Sciatic nerve (tissue), 2 donors: ENCODE data around the gene ANXA6. TPM values are rescaled to one million over a fixed set of nuclear protein-coding genes. Genes with fewer than 3 reads are reported as not detected.

Source experiments
- ATAC-seq: fragments of 200-7000 bp; cut with Tn5 transposase; one replicate; pipeline ENCODE4 v1.9.1; 2020; ENCODE audit warnings: mild to moderate bottlenecking, moderate library complexity
- DNase-seq: peaks from one replicate; pipeline ENCODE4 v3.0.0-alpha.2; 2020; ENCODE audit warnings: low spot score
- intact Hi-C: fragments of 100-400 bp; cut with DNase I; formaldehyde crosslinking; loops from one replicate; pipeline ENCODE4 v1.14.2; 2022
- total RNA-seq: library from RNA; stranded (reverse); fragmentation: NEBNext Ultra II Directional; extraction: Animal tissue kit (Norgen Biotek cat#: 25700); gene quantifications from one replicate; pipeline ENCODE4 v1.2.1, GENCODE V29; 2021
- donor health status: DM: no; HTN: no; CAD: no.
- donor health status: DM: no; HTN: no; CAD: no.

Gene ANXA6
- total RNA-seq, 1 donor from 2014 or later = 211 TPM

DNA sequence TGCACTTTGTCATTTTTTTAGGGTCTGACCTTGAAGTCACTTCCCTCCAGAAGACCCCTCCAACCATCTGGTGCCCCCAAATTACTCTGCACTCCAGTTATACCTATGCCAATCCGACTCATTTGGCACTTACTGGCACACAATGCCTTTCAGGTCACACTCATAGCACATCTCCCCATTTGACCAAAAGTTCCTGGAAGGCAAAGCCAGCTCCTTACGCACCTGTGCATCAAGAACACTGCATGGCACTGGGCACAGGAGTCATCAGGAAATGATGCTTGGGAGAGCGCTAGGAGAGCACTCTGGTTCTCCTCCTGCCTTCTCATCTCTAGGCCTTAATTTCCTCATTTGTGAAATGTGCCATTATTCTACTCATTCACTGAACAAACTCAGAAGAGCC is 79.6 kb downstream of the ANXA6 start:
- ATAC-seq (no peak), DNase-seq (no peak)
- intact Hi-C loops = no loop called here

DNA sequence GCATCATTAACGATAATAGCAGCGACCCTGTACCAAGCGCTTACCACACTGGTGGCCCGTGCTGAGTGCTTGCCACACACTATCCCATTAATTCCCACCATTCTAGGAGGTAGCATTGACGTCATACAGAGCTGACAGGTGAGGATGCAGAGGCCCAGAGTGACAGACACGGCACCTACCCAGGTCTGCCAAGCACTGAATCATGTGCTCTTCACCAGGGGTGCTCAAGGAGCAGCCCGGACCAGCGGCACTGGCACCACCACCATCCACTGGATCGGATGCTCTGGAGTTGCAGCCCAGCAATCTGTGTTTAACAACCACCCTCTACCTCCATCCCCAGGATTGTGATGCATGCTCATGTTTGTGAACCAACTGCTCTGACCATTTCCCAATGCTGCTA is 80.2 kb downstream of the ANXA6 start:
- no peak for ATAC-seq
- DNase-seq = no peak
- intact Hi-C loops = no loop called here

DNA sequence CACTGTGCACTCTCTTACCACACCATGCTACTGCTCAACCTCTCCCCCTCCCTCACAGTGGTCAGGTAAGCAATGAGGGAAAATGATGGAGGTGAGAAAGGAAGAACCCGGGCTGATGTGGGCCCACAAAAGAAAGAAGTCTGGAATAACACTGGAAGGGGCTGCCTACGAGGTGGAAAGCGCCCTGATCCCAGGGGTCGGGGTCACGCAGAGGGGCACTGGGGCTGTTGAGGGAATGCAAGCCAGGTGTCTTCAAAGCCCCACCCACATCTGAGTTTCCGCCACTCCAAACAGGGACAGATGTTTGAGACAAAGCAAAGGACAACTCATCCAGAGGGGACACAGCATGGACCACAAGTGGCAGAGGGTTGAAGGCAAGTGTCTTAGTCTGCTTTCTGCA is 81.0 kb downstream of the ANXA6 start:
- no peak for ATAC-seq

DNA sequence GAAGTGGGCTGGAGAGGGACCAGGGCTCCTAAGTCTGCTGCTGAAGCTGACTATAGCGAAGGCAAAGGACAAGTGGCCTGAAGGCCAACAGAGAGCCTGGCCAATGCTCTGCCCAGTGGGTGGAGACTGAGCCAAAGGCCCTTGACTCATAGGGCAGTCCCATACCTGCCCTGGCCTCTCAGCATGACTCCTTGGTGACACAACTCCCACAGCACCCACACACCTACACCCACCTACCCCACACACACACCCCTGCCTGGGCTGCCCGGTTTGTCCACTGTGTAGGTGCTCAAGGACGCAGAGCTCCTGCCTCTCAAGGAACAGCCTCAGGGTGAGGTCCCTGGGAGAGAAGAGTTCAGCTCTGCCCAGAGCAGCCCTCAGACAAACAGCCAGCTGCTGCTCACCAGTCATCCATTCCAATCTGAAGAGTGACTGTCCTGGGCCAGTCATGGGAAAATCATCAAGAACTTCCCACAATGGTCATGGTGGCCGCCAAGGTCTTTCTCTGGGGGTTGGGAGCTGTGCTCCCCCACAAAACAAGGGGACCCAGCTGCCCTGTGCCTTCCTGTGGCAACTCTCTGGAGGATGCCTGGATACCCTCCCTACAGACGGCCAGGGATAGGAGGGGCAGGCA is 81.8 kb downstream of the ANXA6 start:
- DNase-seq = no peak
- ATAC-seq = no peak
- intact Hi-C loops = no loop called here

More for the DNA sequence above, 81.0 kb downstream of the ANXA6 start:
- intact Hi-C loops = no loop called here
- DNase-seq = no peak

DNA sequence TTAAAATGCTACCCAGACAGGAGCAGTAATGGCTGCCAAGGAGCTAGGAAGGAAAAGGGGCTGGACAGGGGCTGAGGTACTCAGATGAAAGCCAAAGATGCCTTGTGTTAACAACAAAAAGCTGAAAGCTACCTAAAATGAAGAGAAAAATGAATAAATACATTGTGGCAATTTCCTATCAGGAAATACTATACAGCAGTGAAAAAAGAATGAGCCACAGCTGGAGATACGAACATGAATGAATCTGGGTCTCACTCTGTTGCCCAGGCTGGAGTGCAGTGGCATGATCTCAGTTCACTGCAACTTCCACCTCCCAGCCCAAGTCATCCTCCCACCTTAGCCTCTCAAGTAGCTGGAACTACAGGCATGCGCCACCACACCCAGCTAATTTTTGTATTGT is 83.0 kb downstream of the ANXA6 start:
- DNase-seq (no peak), ATAC-seq (no peak)
- intact Hi-C loops = no loop called here

DNA sequence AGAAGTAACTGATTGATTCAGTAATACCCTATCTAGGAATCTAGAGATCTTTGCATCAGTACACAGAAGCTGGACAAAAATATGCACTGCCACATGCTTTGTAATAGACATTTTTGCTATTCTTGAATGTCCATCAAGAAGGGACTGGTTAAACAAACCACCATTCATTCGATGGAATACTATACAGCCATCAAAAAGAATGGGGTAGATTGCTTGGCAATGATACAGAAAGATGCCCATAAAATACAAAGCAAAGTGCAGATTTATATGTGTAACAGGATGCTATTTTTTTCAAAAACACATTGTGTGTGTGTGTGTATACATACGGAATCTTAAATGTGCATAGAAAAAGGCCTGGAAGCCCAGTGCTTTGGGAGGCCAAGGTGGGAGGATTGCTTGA is 84.3 kb downstream of the ANXA6 start:
- DNase-seq = no peak
- intact Hi-C loops = no loop called here
- no peak for ATAC-seq

DNA sequence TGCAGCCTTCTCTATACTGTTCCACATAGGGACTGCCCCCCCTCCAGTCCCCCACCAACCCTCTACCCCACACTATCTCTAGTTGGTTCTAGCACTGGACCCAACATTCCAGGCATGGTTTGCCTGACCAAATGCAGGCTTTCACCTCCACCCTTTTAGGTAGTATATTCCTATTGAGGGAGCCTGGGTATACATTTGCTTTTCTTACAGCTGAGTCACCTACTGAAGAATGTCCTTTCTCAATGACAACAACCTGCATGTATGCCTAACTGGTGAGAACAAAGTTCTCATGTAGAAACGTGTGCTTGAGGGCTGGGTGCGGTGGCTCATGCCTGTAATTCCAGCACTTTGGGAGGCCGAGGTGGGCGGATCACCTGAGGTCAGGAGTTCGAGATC is 85.0 kb downstream of the ANXA6 start:
- intact Hi-C loops = no loop called here

DNA sequence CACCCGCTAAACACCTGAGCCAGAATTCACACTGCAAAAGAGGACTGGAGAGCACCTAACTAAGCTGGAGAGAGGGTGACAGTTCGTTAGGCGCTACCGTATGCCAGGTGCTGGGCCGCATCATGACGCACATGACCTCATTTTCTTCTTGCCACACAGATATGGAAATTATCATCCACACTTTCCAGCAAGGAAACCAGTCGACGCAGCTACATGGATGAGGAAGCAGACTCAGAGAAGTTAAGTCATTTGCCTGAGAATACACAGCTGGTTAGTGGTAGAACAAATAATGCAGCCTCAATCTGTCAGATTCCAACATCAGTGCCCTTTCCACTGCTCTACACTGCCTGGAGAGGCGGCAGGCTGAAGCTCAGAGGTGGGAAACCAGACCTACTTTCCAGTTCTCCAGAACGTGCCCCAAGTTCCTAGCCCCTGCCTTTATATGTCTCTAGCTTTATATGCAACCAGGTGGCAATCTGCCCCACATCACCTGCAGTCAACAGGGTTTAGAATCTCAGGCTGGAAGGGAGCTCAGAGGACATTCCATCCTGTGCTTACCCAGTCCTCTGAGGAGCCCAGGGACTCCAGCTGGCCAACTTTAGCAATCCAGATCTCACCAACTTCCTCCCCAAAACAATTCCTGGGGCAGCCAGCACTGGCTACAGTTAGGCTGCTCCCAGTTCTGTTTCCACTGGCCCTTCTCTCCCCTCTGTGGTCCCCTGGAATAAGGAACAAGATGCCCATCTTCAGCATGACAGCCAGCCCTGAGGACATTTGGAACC is 85.5 kb downstream of the ANXA6 start:
- ATAC-seq = no peak
- DNase-seq = no peak
- intact Hi-C loops = no loop called here

More for the DNA sequence above, 85.0 kb downstream of the ANXA6 start:
- no peak for DNase-seq
- ATAC-seq = no peak

DNA sequence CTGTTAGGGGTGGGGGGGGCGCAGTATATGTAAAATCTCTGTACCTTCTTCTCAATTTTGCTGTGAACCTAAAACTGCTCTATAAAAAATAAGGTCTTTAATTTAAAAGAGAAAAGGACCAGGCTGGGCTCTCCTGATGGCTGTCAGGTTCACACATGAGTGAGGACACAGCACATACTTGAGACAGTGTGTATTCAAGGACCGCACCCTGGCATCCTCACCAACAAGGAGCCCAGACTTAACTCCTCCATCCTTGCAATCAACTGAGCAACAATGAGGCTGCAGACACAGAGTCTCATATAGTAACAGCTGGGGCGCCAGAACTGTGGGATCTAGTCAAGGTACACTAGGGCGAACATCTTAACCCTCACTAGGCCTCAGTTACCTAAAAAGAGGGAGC is 86.6 kb downstream of the ANXA6 start:
- intact Hi-C loops = no loop called here
- ATAC-seq (no peak), DNase-seq (no peak)

DNA sequence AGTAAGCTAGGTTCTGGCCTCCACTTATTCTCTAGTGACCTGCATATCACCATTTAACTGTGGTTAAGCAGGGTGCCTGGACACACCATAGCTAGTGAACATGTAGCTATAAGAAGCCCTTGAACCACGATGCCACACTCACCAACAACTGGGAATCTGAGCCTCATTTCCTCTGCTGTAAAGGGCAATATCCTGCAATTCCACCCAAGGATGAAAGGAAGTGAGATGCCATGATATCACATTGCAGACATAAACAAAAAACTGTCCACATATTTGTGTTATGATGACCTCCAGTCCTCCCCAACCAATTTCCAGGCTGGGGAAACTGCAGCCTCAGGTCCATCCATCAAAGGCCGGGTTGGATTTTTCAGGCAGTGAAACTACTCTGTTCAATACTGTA is 87.1 kb downstream of the ANXA6 start:
- no peak for ATAC-seq
- intact Hi-C loops = no loop called here
- no peak for DNase-seq

DNA sequence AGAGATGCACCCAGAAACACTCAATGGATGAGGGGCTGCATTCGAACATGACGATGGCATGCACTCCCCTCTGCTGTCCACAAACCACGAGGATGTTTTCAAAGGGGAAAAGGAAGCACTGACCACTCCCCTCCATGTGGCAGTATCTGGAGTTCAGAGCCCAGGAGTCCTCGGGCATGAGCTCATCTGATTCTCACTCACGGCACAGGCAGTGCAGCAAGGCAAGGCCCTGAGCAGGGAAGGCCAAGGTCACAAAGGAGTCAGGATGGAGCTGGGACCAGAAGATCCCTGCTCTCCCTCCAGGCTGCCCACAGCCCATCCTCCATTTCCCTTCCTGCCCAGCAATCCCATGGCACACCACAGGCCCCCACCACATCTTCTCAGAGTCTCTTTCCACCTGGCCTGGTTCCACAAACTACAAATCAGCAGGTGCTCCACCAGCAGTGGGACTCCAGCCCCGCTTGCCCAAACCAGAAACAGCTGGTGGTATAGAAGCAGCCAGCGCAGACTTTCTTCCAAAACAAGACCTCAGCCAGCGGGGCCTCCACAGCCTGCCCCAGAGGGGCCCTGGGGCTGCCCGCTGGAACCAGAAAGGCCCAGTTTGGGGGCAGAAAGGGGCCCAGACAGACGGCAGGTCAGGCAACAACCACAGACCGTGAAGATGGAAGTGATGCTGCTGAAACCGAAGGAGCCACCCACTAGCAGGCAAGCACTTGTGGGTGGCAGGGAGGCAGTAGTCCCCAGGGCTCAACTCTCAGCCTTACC is 89.0 kb downstream of the ANXA6 start:
- peak; percentile 63 for ATAC-seq
- no peak for DNase-seq
- intact Hi-C loops = no loop called here

DNA sequence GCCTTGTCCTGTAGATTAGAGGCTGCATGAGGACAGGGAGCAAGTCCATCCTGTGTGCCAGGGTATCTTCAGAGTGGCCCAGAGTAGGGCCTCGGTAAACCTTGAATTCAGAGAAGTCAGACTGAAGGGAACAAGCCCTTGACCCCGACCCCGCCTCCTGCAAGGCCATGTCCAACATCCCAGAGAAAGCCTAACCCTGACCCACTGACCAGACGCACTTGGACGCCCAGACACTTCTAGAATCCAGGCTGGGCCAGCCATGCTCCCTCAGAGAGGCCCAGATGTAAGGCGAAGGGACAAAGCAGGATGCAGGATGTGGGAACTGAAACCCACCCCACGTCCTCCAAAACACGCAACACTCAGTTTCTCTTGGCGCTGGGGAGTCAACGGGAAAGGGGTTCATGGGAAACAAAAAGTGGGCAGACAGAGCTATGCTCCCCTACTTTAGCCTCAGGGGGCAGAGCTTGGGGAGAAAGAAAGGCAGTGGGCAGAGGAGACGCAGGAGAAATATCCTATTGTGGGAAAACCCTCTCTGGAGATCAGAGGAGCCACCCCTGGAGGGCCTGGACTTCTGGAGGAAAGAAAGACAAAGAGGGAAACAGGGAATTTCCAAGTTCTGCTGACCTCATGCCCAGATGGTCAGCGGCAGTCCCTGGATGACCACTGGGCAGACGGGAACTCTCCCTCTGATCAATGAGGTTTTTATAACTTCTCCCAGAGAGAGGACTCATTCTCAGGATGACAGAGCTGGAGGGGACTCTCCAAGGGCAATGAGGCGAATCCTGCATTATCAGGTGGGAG is 89.7 kb downstream of the ANXA6 start:
- ATAC-seq = no peak
- no peak for DNase-seq
- intact Hi-C loops = no loop called here

DNA sequence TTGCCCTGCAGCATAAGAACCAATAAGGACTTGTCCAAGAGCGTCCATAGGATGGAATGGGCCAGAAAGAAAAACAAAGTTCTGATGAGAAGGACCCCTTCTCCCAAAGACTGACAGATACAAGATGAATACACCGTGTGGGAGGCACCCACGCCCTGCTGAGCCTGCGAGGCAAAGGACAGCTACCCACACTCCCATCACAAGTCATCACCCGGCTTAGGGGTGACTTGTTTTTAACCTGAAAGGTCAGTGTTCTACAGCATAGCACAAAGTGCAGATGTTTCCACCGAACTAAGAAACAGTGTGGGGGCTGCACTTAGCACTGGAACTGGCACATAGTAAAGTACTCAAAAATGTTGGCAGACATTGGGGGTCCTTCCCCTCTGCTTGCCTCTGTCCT is 90.7 kb downstream of the ANXA6 start:
- DNase-seq (no peak), ATAC-seq (no peak)
- intact Hi-C loops = no loop called here

DNA sequence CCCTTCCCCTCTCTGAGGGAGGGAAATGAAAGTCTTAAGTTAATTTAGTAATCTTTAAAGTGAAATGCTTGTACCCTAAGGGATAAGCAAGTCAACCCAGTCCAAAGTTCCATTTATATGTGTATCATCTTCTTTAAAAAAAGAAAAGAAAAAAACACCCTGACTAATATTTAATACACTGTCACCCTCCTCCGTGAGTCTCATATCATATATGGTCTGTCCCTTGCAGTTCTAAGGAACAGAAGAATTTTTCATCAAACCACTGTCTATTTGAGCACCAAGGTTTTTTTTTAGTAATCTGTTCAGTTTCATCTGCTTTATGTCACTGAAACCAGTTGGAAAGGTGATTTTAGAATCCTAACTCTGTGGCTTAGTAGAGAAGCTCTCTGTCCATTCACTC is 92.0 kb downstream of the ANXA6 start:
- intact Hi-C loops = no loop called here
- DNase-seq (no peak), ATAC-seq (no peak)

DNA sequence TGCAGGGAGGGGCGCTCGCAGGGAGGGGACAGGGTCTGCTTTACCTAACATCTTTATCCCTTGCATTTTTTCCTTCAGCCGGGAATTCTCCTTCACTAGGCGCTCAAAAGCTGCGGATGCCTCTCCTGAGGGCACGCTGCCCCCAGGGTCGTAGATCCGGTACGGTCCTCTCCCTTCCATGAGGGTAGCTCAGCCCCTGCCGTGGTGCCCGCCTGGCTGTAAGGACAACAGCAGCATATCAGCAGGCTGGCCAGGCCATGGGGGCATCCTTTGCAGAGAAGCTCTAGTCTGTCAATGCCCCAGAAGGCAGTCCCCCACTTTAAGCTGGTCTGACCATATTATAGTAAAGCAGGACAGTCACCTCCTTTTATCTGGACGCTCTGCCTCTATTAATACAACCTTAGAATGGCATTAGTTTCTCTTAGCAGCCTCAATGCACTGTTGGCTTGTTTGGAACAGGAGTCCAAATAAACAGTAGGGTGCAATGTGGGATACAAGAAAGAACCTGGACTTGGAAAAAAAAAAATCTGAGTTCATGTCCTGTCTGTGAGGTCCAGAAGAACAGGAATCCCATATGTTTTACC is 92.6 kb downstream of the ANXA6 start:
- intact Hi-C loops = no loop called here
- DNase-seq (no peak), ATAC-seq (no peak)

DNA sequence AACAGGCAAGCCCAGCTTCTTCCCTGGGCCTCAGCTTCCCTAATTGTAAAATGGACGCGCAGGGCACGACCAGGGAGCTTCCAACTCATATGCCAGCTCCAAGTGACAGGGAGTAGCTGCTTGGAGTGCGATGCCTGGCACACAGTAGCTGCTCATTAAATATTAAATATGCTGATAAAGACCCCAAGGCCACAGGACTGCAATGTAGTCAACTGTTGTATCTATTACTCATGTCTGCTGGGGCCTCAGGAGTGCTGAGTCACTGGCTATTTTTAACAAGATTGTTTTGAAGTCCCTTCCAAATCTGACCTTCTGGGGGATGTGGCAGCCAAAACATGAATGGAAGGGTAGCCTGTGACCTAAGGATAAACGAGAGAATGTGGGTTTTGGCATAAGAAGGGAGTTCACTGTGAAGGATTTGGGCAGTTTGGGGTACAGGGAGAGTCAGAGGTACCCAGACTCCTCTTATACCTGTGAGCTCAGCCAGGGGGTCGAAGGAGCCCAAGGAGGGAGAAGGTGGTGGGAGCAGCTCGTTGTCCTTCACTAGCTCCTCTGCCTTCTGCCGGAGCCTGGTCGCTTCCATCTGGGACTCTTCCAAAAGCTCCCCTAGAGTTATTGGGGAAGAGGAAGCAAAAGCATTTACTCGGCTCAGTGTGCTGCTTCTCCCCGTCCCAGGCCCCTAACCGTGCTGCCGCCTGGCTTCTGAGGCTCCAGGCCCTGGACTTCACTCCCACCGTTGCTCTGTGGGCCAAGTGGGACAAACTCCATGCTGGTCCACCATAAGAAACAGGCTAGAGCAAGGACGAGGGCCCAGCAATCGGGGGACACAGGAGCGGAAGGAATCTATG is 94.2 kb downstream of the ANXA6 start:
- no peak for DNase-seq
- peak; percentile 82 for ATAC-seq
- intact Hi-C loops = no loop called here

DNA sequence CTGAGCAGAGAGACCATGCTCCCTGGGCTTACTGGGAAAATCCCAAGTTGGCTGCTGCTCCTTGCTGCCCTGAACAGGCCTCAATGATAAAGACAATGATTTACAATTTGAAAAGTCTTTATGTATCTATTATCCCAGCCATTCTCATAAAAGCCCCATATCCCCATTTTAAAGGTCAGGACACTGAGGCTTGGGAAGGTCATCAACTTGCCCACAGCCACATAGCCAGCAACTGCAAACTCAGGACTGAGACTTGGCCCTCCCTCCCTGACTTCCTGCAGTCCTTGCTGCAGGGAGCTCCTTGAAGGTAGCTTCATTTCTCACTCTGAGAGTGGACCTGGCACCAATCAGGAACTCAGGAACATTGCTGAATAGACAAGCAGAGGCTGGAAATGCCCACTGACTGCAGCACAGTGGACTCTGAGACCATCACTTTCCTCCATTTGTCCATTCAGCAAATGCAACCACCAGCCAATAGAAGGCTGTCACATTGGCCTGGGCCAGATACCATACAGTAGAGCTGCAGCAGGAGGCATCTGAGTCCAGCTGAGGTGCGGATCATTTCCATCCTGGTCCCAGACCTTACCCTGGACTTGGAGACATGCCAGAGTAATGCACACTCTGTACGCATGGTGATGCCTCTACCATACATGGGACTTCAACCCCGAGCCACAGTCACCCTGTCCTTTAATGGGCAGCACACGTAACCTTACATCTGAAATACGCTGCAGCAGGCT is 95.0 kb downstream of the ANXA6 start:
- intact Hi-C loops = no loop called here
- DNase-seq = no peak
- ATAC-seq = no peak

DNA sequence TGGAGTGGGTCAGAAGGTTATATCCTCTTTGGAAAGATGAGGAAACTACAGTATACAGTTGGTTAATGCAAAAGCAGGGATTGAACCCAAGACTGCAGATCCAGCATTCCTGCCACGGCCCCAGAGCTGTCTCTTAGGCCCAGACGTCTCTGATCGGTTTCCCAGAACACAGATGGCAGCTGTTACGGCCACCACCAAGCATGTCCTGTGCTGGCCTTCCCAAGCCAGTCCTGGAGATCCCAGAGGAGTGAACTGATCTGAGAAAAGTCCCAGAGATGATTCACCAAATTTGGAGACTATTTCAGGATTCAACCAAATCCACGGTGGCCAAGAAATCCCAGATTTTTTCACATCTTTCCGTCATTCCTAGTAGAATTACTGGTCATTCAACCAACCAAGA is 96.8 kb downstream of the ANXA6 start:
- intact Hi-C loops = no loop called here
- ATAC-seq (no peak), DNase-seq (no peak)
